GM21515 (cell line): ENCODE data around the gene SEMA5A.

Source experiments
- ATAC-seq: cut with Tn5 transposase; IDR thresholded peaks from one replicate; pipeline ENCODE4 v1.9.1; 2021; ENCODE audit not compliant: unreplicated experiment

Gene SEMA5A

GRCh38 chr5:9337928-9338595 lies 207.8 kb downstream of the SEMA5A start:
- no peak for ATAC-seq

DNA sequence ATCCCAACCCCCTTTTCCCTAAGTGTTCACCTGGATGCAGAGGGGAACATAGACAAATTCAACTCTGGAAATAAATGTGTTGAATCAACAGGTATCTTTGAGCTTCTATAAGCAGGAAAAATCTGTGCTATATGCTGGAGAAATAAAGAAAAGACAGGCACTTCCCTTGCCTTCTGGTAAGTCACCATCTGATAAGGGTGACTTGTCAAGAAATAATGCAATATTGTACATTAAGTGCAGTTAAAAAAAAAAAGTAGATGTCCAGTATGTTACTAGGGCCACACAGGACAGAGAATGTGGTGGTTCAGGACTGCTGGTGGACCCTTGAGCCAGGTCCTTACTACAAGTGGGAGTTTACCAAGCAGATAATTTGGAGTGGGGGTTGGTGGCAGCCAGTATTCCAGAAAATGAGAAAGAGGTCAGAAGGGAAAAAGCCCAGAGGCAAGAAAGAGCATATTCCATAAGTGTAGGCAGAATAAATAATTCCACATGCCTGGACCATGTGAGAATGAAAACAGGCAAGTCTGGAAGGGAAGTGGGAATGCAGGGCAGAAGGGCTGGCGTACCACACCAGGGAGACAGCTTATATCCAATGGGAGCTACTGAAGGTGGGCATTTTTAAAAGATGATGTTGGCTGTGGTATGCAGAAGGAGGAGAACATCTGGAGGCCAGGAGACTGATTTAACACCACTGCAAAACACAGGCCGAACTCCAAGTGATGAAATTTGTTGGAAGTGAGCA lies 209.9 kb downstream of the SEMA5A start:
- no peak for ATAC-seq

GRCh38 chr5:9335269-9335668 lies 210.6 kb downstream of the SEMA5A start:
- ATAC-seq, result no peak

DNA sequence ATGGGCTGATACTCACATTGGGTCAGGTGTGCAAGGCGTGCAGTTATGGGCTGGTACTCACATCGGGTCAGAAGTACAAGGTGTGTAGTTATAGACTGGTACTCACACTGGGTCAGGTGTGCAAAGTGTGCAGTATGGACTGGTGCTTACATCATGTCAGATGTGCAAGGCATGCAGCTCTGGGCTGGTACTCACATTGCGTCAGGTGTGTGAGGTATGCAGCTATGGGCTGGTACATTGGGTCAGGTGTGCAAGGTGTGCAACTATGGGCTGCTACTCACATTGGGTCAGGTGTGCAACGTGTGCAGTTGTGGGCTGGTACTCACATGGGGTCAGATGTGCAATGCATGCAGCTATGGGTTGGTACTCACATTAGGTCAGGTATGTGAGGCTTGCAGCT lies 213.8 kb downstream of the SEMA5A start:
- ATAC-seq, result no peak

GRCh38 chr5:9331372-9331771 lies 214.5 kb downstream of the SEMA5A start:
- ATAC-seq, result no peak

GRCh38 chr5:9329125-9329524 lies 216.8 kb downstream of the SEMA5A start:
- no peak for ATAC-seq

DNA sequence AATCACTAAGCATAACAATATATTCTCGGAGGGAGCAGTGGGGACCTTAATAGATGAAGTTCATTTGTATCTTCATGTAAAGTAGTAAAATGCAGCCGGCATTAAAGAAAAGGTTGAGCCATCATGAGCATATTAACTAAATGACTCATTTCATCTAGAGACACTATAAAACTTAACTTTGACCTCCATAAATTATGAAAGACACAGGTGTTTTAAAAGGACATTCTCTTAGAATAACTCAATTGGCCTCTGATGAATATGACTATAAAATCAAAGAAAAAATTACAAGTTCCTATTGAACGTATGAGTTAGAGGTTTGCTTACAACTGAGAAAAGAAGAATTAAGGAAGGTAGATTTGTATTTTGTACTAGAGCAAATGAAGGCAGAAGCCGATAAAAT lies 220.3 kb downstream of the SEMA5A start:
- no peak for ATAC-seq

DNA sequence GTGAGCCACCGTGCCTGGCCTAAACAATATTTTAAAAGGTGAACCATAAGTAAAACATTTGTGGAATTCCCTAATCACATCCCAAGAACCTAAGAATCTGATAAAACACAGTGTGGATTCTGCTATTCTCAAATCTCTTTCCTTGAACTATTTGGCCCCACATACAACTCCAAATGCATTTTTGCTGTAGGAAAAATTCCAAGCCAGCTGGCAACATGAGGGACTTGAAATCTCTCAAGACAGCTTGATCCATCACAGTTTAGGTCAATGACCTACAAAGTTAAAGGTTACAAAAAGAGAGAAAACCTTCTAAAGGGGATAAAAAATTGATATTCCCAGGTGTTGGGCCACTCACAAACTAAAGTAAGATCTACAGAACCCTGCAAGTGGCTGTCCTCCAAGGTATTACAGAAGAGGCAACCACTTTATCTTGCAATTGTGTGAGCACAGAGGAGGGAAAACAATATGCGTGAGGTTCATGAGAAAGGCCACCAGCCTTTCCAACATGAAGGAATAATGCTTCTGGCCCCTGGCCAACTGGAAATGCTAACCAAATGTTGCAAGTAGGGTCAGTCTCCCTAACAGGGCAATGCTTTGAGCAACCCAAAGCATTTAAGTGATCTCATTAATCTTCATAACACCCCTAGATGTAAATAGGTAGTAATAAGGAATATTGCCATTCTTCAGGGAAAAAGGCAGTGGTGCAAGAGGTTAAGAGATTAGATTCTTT lies 221.4 kb downstream of the SEMA5A start:
- ATAC-seq, result no peak

DNA sequence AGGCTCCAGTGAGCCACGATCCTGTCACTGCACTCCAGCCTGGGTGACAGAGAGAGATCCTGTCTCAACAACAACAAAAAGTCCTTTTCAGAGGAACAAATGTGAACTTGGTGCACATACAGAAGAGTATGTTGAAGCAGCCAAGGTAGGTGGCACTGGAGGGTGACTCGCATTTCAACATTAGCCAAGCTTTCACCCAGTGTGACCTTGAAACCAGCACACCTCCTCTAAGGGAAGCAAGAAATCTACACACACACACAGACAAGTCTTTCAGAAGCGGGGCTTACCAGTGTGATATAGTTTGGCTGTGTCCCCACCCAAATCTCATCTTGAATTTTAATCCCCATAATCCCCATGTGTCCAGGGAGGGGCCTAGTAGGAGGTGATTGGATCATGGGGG lies 225.2 kb downstream of the SEMA5A start:
- ATAC-seq, result no peak

- no peak for ATAC-seq
Measured at GRCh38 chr5:9318031-9318430, 227.8 kb downstream of the SEMA5A start.

- no peak for ATAC-seq
Measured at GRCh38 chr5:9316733-9317132, 229.1 kb downstream of the SEMA5A start.

- ATAC-seq, result no peak
Measured at GRCh38 chr5:9316041-9316440, 229.8 kb downstream of the SEMA5A start.

DNA sequence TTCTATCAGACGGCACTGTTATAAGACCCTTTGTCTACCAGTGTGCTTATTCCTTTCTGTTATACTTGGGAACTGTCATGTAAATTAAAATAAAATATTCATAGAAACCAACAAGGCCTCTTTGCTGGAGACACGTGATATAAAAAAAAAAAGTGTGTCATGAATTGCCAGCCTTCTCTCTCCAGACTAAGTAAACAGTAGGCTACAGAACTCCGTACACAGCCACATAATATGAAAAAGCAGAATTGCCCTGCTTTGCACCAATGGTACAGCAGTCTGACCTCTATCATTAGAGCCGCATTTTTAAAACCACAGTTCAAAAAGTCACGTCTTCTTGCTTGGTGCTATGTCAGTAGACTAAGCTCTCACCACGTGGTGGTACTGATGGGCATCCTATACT lies 231.3 kb downstream of the SEMA5A start:
- ATAC-seq, result no peak

DNA sequence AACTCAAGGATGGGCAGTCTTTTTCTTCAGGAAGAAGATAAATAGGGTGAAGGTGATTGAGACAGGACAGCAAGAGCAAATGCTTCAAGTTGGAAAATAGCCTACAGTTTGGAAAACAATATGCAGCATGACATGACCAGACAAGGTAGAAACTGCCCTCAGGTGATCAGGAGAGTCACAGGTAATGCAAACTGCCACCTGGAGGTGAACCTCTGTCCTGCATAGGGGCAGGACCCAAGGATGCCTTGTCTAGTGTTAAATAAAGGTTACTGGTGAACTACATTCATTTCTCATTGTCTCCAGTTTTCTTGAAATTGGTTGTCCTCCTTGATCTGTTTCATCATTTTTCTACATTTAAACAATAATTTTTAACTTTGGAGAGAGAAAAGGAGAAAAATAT lies 232.1 kb downstream of the SEMA5A start:
- no peak for ATAC-seq

DNA sequence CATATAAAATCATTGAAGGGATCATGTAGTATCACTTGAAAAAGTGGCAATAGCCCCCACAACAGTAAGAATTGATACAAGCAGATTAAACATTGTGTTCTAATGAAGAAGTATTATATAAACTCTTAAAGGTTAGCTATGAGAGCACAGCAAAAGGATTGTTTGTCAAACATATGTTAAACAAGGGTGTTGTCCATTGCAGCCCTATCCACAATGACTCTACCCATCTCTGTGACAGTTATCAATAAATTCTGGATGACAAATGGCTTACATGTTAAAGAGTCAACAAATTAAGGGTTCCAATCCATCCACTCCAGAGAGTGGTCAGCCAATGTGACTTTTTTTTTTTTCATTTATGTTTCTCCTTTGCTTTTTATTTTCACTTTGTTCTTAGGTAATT lies 238.7 kb downstream of the SEMA5A start:
- no peak for ATAC-seq

DNA sequence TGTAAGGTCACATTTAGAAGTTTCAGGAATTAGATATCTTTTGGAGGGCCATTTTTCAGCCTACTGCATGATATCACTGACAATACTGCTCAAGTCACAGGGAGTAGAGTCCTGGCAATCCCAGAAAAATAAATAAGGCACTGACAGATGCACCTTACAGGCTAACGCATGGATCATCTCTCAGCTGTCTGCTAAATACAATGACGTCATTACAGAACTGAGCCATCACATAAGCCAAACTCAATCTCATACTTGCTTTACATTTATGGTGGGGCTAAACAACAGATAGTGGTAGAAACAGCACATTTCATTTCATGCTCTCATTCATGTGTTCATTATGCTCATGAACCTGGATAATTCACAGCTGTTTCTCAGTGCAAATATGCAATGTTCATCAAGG lies 243.7 kb downstream of the SEMA5A start:
- ATAC-seq, result no peak

DNA sequence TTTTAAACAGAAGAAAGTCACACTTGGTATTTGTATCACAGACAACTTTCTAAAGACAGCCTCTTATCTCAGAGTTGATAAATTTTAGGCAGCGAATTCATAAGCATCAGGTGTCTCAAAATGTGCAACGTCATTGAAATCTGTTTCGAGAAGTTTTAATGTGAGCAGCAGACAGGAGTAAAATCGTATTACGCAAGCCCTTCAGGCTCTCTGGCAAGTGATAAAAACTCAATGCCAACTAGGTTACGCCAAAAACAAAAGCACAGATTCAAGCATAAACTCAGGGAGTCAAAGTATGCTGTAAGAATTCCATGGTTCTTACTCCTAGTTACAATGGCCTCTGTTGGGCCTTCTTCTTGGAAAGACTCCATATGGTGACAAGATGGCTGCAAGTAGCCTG lies 244.7 kb downstream of the SEMA5A start:
- no peak for ATAC-seq

- ATAC-seq, result no peak
Measured at GRCh38 chr5:9297134-9297533, 248.7 kb downstream of the SEMA5A start.

DNA sequence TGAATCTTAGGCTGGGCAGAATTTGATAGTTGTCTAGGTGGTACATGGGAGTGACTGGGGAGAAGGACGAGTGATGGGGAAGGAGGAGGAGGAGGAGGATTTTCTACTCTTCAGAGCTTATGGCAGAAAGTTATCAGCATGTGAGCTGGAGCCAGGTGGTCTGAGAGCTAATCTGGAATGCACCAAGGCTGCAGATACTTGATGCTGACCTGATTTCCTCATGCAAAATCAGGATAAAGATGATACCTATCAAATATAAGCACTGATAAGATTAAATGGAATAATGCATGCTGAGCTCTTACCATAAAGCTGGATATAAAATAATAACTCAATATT lies 250.4 kb downstream of the SEMA5A start:
- ATAC-seq, result no peak

DNA sequence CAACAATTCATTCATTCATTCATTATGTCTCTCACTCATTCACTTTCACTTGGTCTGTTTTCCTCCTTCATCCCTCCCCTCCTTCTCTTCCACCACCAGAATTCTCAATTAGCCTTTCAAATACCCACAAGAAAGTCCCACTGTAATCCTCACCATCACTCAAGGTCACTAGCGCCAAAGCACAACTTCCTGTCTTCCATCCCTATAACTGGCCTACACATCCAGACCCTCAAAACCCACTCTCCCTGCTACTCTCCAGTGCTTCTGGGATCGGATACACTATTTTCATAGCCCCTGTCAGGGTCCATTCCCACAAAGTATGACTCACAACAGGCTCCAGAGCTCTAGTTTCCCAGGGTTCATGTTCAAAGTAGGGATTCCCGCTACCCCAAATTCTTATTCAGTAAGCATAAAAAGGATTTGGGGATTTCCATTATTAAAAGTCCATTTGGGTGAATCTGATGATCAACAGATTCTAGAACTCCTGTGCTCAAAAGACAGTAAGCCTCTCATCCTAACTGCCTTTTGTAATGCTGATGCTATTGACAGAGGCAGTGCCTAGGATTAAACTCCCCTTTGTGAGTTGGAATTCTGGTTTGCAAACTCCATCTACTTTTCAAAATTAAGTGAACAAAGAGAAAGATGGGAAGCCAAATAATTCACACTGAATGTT lies 250.9 kb downstream of the SEMA5A start:
- no peak for ATAC-seq

DNA sequence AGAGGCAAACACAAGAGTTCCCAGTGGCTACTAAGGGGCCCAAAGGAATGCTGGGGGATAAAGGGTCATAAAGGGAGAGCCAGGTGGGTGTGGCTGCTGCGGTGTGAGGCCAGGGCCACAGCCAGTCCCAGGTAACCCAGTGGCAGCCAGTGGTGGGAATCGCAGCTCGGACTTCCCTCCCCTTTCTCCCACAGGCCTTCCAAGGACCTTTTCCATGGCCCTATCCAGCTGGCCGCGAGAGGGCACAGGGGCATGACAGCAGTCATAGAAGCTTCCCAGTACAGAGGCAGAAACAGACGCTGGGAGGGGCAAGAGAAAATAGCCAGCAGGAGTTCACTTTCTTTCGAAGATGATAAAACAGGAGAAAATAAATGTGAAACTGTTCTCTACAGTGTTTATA lies 257.6 kb downstream of the SEMA5A start:
- ATAC-seq, result no peak
